AG10803 (cell line): ENCODE measurements around the gene SPATS2L.

Experiments used
- DNase-seq: peaks from one replicate; pipeline ENCODE4 v3.0.0; 2010; ENCODE audit warnings: low read depth
- H3K4me3 ChIP-seq: 2 replicates; pipeline ENCODE4 v1.5.1; 2011; ENCODE audit warnings: mild to moderate bottlenecking, low read length, control low read depth
- CTCF ChIP-seq: conservative IDR thresholded peaks from 2 replicates; pipeline ENCODE4 v1.5.1; 2011; ENCODE audit warnings: mild to moderate bottlenecking, low read length, control low read depth, inconsistent platforms

SPATS2L gene

GRCh38 chr2:200353120-200353519 lies 46.6 kb downstream of the SPATS2L start:
- DNase-seq = peak; percentile 63
- no peak for TF ChIP-seq CTCF
- no peak overlapping the region for H3K4me3 ChIP-seq

GRCh38 chr2:200353874-200354273 lies 47.4 kb downstream of the SPATS2L start:
- no peak for TF ChIP-seq CTCF
- DNase-seq = no peak
- H3K4me3 ChIP-seq = no peak overlapping the region

GRCh38 chr2:200354833-200355751 lies 48.6 kb downstream of the SPATS2L start:
- H3K4me3 ChIP-seq = no peak overlapping the region
- DNase-seq = peak; percentile 59
- no peak for TF ChIP-seq CTCF

- H3K4me3 ChIP-seq = no peak overlapping the region
- no peak for TF ChIP-seq CTCF
- no peak for DNase-seq
These were observed 49.8 kb downstream of the SPATS2L start for GRCh38 chr2:200356321-200356720.

GRCh38 chr2:200356857-200357384 lies 50.4 kb downstream of the SPATS2L start:
- TF ChIP-seq CTCF = no peak
- no peak overlapping the region for H3K4me3 ChIP-seq
- DNase-seq = peak; percentile 96

GRCh38 chr2:200357845-200358244 lies 51.4 kb downstream of the SPATS2L start:
- DNase-seq = peak; percentile 91
- no peak for TF ChIP-seq CTCF
- H3K4me3 ChIP-seq = no peak overlapping the region

- H3K4me3 ChIP-seq = no peak overlapping the region
- no peak for TF ChIP-seq CTCF
- DNase-seq = no peak
These were observed 53.1 kb downstream of the SPATS2L start for GRCh38 chr2:200359552-200359951.
